Measurements from ENCODE around the gene ZNF775.
A peak's percentile ranks its signal among the peaks of the same experiment; 100 is the strongest.

The ZNF775 gene

DNA sequence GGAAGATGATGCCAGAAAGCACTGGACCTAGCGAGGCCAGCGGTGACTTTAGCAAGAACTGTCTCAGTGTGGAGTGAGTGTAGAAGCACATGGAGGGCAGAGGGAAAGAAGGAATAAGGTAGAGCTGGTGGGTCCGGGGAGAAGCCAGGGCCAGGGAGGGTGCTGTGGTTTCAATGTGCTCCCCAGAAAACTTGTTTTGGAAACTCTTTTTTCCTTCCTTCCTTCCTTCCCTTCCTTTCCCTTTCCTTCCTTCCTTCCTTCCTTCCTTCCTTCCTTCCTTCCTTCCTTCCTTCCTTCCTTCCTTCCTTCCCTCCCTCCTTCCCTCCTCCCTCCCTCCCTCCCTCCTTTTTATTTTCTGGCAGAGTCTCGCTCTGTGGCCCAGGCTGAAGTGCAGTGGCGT, 32.2 kb upstream of the ZNF775 start:
- no peak for DNase-seq (ENCODE audit: low spot score)

GRCh38 chr7:150351587-150352194, 27.4 kb upstream of the ZNF775 start:
- DNase-seq (ENCODE audit: low spot score): no peak

DNA sequence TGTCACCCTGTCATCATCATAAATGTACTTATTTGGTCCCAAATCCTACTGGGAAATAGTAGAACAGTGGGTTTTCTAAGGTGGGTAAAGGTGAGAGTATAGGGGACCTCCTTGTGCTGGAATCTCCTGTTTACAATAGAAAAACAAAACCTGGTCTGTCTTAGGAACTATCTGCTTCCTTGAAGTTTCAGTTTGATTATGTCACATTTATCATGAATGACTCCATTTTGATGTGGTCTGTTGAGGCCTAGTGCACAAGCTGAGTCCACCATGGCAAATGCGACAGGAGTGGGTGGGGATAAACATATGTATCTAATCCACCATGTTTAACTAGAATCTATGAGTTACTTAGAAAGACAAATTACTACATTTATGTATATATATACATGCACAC, 23.5 kb upstream of the ZNF775 start:
- DNase-seq (ENCODE audit: low spot score): no peak

- DNase-seq (ENCODE audit: low spot score): peak; percentile 61
Observed at GRCh38 chr7:150356265-150356897, 22.7 kb upstream of the ZNF775 start.

GRCh38 chr7:150357270-150357669, 21.9 kb upstream of the ZNF775 start:
- peak; percentile 66 for DNase-seq (ENCODE audit: low spot score)

DNA sequence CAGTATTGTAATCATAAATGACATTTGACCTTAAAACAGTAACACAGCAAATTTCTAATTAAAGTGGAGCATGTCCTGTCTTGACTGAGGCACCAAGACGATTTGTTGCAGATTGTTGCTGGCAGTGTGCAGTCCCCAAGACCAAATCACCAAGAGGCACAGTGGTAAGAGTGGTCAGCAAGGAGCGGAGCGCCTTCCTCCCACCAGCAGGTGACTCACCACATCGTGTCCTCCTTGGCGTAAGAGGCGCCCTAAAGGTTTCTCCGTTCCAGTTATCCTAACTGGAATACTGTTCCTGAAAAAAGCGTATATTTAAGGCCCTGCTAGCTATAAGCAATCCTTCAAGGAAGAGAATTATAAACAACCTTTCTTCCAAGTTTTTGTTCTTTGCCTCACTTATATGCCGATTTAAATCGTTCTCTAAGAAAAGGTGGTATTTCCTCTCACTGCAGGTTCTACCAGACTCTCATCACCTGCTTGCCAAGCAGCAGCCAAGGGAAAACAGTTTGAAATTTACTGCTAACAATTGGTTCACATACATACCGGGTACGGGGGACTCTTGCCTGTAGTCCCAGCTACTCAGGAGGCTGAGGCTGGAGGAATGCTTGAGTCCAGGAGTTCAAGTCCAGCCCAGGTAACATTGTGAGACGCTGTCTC, 21.2 kb upstream of the ZNF775 start:
- DNase-seq (ENCODE audit: low spot score): peak; percentile 67

GRCh38 chr7:150358433-150358832, 20.7 kb upstream of the ZNF775 start:
- DNase-seq (ENCODE audit: low spot score): no peak

DNA sequence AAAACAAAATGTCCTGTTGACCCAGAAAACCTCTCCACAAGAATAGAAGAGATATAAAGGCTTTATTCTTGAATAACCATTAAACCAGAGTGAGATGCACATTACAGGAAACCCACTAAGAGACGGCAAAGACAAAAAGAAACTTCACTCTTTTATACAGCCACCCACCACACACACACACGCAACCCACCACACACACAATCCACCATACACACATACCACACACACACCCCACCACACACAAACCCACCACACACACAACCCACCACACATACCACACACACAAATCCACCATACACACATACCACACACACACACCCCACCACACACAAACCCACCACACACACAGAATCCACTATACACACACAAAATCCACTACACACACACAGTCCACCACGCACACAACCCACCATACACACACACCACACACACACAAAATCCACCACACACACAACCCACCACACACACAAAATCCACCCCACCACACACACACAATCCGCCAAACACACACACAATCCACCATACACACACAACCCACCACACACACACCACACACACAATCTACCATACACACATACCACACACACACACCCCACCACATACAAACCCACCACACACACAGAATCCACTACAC, 20.0 kb upstream of the ZNF775 start:
- DNase-seq (ENCODE audit: low spot score): no peak

- DNase-seq (ENCODE audit: low spot score): no peak
Observed at GRCh38 chr7:150359622-150360362, 19.3 kb upstream of the ZNF775 start.

DNA sequence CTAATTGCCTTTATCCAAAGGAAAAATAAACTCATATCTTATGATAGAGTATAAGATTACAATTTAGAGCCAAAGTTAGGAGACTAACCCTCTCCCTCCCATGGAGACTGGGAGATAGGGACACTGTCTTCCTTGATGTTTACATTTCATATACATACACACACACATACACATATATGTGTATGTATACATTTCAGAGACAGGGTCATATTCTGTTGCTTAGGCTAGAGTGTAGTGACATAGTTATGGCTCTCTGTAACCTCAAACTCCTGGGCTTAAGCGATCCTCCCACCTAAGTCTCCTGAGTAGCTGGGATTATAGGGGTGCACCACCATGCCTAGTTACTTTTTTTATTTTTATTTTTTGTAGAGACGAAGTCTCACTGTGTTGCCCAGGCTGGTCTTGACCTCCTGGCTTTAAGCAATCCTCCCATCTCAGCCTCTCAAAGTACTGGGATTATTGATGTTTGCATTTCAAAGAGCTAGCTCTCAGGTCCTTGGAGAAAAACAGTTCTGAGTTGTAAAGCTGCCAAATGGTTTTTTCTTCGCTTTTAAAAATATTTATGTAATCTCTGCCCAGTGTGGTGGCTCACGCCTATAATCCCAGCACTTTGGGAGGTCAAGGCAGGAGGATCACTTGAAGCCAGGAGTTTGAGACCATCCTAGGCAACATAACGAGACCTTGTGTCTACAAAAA, 18.6 kb upstream of the ZNF775 start:
- DNase-seq (ENCODE audit: low spot score): no peak

- DNase-seq (ENCODE audit: low spot score): no peak
Observed at GRCh38 chr7:150361402-150361801, 17.7 kb upstream of the ZNF775 start.

GRCh38 chr7:150361807-150362621, 17.1 kb upstream of the ZNF775 start:
- DNase-seq (ENCODE audit: low spot score): no peak

GRCh38 chr7:150363370-150363769, 15.8 kb upstream of the ZNF775 start:
- DNase-seq (ENCODE audit: low spot score): no peak

DNA sequence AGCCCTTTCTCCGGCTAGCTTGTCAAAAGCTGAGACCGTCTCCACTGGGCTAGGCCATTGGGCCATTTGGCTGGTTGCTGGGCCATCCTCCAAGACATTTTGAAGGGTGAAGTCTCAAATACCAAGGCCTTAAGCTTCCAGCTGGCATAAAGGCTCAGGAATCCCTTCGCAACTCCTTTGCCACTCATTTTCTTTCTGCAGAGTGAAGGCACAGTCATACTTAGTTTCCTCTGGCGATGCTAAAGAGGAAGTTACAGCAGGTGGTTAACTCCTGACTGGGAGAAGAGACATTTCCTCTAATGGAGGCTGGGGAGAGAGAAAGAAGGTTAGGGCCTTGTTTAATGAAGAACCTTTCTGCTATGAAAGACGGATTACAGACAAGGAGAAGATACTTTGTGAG, 15.3 kb upstream of the ZNF775 start:
- no peak for DNase-seq (ENCODE audit: low spot score)

GRCh38 chr7:150365194-150365593, 13.9 kb upstream of the ZNF775 start:
- no peak for DNase-seq (ENCODE audit: low spot score)

DNA sequence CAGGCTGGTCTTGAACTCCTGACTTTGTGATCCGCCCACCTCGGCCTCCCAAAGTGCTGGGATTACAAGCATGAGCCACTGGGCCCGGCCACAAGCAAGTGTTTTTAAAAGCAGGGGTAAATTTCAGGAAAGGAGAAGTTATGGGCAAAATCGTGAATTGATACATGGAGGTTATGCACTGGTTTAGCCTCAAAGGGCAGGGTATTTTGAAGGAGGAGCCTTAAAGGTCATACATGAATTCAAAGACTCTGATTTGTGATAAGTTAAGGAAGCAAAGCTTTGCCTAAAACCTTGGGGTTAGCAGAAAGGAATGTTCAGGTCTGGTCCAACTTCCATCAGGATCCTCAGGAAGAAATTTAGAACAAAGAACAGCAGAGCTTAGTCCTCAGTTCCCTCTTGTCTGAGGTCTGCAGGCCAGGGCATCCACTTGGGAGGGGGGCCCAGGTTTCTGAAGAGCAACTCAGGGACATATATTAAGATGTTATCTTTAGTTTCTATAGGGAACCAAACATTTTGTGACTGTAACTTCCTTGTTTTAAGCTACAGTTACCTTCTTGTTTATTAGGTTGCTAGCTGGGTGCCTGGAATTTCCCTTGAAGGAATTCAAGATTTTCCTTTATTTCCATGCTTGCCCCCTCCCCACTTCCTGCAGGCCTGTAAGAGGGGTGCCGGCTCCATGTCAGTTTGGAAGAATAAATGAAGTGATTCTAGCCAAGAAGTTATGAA, 13.3 kb upstream of the ZNF775 start:
- DNase-seq (ENCODE audit: low spot score): no peak

- no peak for DNase-seq (ENCODE audit: low spot score)
Observed at GRCh38 chr7:150367677-150368095, 11.4 kb upstream of the ZNF775 start.

GRCh38 chr7:150368096-150368883, 10.8 kb upstream of the ZNF775 start, which contains the start of gene REPIN1:
TSS of gene REPIN1 (plus strand) at chr7:150368822. CDS start at chr7:150369712, 890 bp downstream.
- peak; percentile 81 for DNase-seq (ENCODE audit: low spot score)

Data from cerebellar cortex (tissue), 1 donor.